Eye (tissue), 1 donor: ENCODE results near the gene AZIN2.
"Not testable (repeated sequence)": the region's sequence is repeated elsewhere in the genome, so short reads cannot be mapped to it uniquely, and the experiment has no call there.

Experiments
- DNase-seq: peaks from one replicate; pipeline ENCODE4 v3.0.0-alpha.2; 2015

AZIN2 gene

GRCh38 chr1:33096363-33097005, 15.5 kb downstream of the AZIN2 start:
- DNase-seq = peak; percentile 33

- DNase-seq = no peak
These were observed 16.2 kb downstream of the AZIN2 start for GRCh38 chr1:33097137-33097611.

GRCh38 chr1:33097762-33098161, 16.8 kb downstream of the AZIN2 start:
- no peak for DNase-seq

- DNase-seq = no peak
These were observed 17.4 kb downstream of the AZIN2 start for GRCh38 chr1:33098371-33098770.

DNA sequence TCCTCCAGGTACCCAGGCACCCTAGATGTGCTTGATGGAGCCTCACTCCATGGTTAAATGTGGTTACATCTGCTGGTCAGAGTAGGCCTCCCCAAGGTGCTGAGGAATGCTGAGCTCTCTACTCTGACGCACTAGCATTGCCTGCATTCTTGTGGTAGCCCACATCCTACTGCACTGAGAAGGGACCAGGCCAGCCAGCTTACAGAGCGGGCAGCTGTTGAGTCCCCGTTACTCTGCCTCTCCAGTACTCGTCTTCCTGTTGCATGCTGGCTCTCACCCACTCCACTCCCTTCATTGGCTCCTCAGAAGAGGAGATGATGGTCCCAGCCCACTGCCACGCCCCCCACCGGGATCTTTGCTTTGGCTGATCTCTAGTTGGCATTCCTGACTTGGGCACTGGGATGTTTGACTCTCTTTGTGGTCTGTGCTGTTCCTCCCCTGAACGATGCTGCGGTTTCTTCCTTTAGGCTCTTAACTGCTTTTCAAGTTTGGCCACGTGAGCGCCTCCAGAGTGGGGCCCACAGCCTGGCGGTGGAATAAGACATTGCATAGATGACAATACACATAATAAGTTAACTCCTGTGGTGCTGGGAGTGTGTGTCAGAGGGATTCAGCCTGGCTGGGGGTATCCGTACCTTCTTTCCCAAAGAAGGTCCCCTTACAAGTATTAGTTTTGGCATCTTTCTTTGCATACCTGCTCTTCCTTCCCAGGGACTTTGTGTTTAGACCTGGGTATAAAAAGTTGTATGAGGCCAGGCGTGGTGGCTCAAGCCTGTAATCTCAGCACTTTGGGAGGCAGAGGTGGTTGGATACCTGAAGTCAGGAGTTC, 18.6 kb downstream of the AZIN2 start:
- DNase-seq = peak; percentile 67

- DNase-seq = not testable (repeated sequence)
These were observed 19.1 kb downstream of the AZIN2 start for GRCh38 chr1:33100119-33100415.

DNA sequence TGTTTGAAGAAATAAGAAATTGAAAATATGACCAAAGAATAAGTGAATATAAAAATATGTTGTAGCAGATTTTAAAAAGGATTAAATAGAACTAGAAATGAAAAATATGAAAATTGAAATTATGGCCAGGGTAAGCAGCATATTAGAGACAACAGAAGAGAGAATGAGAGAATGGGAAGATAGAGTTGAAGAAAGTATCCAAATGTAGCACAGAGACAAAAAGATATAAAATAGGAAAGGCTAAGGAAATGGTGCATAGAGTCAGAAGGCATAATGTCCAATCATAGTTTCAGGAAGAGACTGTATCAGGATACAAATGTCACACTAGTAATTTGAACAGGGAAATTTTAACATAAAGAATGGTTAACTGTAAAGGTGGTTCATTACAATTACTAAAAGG, 29.5 kb downstream of the AZIN2 start:
- no peak for DNase-seq

DNA sequence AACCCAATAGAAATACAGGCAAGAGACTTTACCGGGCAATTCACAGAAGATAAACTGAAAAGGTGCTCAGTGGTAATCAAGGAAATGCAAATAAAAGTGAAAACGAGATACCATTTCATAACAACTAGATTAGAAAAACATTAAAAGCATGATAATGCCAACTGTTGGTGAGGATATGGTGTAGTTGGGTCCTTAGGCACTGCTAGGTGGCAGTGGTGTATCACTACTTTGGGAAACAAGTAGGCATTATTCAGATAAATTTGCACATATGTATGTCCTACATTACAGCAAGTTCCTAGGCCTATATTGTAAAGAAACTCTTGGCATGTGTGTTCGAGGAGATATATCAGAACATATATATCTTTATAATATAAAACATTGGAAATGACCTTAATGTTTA, 31.0 kb downstream of the AZIN2 start:
- DNase-seq = no peak

- DNase-seq = no peak
These were observed 36.6 kb downstream of the AZIN2 start for GRCh38 chr1:33117440-33118085.

GRCh38 chr1:33118274-33118673, 37.3 kb downstream of the AZIN2 start:
- DNase-seq = no peak

DNA sequence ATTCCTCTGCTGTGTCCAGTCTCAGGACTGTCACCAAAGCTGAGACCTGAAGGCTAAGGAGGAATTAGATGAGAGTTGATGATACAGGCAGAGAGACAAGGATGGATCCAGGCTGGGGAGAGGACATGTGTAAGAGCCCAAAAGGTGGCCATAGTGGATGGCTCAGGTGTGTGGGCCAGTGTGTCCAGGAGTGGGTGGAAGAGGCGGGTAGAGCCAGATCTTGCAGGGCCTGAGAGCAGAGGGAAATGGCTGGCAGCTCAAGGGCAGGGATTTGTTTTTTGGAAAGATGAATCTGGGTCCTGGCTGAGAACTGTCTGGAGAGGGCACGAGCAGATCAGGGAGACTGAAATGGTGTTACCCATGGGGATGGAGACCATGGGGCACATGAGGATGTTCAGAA, 38.1 kb downstream of the AZIN2 start:
- DNase-seq = no peak

DNA sequence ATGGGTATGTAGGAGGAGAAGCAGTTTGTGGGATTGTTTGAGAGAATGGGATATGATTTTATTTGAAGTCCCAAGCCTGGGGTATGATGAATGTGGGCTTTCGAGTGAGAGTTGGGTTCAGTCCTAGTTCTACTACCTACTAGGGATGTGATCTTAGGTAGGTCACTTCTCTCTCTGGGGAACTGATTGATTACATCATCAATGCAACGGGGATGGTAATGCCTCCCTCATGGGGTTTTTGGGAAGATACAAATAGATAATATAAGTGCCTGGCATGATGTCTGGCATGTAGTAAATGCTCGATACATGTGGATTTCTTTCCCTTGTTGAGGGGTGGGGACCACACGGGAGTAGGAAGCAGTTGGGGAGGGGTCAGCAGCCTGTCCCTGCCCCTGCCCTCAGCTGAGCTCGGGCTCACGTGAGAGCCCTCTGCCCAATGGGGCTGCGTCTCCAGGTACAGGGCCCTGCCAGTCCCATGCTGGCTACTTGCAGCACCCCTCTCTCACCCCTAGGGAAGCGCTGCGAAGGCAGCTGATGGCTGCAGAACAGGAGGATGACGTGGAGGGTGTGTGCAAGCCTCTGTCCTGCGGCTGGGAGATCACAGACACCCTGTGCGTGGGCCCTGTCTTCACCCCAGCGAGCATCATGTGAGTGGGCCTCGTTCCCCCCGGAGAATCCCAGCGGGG, 38.7 kb downstream of the AZIN2 start:
- no peak for DNase-seq

GRCh38 chr1:33120436-33121231, 39.7 kb downstream of the AZIN2 start:
- no peak for DNase-seq

DNA sequence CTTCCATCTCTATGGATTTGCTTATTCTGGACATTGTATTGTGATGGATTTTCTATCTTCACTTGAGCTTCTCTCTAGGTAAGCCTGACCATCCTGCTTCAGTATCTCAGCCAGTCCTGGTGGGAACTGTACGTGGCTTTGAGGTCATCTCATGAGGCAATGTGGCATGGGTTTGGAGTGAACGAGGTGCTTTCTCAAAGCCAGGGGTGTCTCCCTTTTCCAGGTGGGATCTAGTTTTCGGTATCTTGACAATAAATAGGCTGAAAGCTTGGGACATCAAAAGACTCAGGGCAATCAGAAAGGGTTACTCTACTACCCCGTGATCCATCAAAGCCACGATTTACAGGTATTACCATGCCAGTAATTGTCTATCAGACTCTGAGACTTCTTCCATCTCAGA, 40.8 kb downstream of the AZIN2 start:
- DNase-seq = no peak

DNA sequence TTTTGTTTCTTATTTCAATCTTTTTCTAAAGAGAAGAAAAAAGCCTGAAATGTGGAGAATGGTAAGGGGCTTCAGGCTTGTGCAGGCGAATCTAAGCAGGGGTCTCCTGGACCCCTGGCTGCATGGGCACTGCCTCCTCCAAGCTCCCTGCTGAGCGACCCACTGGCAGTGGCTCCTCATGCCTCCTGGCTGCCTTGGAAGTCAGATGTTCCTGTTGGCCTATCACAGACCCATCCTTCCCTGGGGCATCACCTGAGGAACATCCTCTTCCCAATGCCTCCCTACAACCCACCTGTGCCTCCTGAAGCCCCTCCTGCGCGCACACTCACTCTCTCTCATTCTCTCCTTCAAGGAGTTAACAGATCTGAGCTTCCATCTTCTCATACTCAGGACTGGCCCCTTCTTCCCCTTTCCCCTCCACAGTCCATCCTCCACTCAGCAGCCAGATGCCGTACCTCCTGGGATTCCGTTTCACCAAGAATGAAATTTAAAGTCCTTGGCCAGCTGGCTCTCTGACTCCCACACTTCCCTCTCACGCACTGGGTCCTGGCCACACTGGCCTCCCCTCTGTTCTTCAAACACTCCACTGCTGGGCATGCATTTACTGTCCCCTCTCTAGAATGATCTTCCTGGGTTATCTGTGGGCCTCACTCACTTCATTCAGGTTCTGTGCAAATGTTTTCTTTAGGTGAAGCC, 41.7 kb downstream of the AZIN2 start:
- DNase-seq = no peak

GRCh38 chr1:33123266-33123665, 42.3 kb downstream of the AZIN2 start:
- no peak for DNase-seq

DNA sequence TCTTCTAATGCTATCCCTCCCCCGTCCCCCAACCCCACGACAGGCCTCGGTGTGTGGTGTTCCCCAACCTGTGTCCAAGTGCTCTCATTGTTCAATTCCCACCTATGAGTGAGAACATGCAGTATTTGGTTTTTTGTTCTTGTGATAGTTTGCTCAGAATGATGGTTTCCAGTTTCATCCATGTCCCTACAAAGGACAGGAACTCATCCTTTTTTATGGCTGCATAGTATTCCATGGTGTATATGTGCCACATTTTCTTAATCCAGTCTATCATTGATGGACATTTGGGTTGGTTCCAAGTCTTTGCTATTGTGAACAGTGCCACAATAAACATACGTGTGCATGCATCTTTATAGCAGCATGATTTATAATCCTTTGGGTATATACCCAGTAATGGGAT, 43.7 kb downstream of the AZIN2 start:
- DNase-seq = not testable (repeated sequence)

DNA sequence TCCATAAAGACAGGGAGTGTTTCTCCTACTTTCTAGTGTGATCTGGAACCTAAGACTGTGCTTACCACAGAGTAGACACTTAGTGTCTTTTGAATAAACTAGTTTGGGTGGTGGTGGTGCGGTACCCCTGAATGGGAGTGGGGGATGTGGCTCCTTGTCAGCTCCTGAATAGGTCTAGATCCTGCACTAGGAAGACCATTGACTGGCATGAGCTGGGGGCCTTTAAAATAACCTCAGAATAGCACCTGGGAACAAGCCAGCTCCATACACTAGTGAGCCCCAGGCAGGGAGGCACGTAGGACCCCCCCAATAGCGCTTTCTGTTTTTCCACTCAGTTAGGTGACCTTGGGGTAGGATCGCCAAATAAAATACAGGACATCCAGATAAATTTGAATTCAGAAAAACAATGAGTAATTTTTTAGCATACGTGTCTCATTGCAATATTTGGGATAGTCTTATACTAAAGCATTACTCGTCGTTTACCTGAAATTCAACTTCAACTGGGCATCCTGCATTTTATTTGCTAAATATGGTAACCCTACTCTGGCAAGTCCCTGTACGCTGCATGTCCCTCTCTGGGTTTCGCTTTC, 45.6 kb downstream of the AZIN2 start:
- DNase-seq = no peak

DNA sequence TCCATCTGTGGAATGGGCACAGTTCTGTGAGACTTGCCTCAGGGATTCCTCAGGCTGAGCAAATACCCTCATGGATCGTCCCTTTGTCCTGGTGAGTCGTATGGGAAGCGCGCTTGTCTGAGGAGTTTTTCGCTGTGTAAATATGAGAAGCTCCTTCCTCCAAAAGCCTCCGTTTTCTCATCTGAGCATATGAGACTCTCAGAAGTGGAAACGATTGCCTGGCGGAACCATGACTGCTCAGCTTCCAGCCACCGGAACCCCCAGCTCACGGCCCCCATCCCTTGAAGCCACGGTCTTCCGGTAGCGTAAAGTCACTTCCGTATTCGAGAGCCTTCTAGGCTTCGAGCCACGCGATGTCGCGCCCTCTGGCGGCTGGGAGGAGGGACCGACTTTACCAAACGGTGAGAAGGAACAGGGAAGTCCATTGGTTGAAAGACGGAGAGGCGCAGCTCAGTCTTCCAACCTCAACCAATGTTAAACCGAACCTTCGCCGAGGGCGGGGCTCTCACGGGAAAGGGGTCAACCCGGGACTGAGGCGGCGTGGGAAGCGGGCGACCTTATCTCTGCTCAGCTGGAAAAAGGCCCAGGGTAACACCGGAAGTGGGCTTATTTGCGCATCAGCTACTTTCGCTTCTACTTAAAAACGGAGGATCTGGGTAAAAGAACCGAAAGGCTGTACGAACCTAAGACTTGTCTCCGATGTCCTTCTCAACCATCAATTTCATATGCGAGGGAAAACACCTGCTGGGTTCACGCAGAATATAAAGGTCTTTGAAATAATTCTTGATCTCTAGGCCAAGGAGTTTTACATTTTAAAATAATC, 46.3 kb downstream of the AZIN2 start:
- DNase-seq = peak; percentile 100

DNA sequence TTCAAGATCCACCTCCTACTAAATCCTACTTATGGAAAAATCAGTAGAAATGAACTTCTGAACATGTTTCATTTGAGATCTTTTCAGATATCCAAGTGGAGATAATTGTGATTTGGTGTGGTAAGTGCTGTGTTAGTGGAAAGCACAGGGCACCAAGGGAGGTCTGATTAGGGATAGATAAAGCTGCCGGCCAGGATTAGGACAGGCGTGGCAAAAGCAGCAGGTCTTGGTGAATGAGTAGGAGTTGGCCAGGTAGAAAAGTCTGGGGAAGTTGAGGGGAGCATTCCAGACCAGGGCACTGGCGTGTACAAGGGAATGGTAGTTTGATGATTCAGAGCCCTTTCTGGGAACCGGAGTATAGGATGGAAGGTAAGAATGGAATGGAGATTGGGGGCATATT, 47.8 kb downstream of the AZIN2 start:
- DNase-seq = no peak

DNA sequence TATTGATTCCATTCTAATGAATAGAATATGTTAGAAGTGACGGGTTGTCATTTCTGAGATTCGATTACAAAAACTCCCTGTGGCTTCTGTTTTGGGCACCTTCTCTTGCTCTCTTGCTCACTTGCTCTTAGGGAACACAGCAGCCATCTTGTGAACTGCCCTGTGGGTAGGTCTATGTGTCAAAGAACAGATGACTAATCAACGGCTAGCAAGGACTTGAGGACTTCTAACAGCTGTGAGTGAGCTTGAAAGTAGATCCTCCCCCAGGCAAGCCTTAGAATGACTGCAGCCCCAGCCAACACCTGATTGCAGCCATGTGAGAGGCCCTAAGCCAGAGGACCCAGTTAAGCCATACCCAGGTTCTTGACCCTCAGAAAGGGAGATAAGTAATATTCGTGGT, 49.3 kb downstream of the AZIN2 start:
- no peak for DNase-seq
